Lower lobe of right lung (tissue), 2 donors: ENCODE results near the gene GALK2. TPM values are rescaled to one million over a fixed set of nuclear protein-coding genes. Genes with fewer than 3 reads are reported as not detected.

Source experiments
- ATAC-seq, 2 donors: fragments of 200-7000 bp; cut with Tn5 transposase; one replicate each; pipeline ENCODE4 v1.9.1; 2020 to 2022; ENCODE audit warnings: mild to moderate bottlenecking in 2 of 2, moderate library complexity in 2 of 2
- DNase-seq: peaks from one replicate; pipeline ENCODE4 v3.0.0-alpha.2; 2020
- H3K27ac ChIP-seq: fragments of 200-600 bp; one replicate; pipeline ENCODE4 v1.8.0; 2022
- H3K27me3 ChIP-seq: fragments of 200-600 bp; one replicate; pipeline ENCODE4 v1.8.0; 2022; ENCODE audit warnings: low read depth
- H3K36me3 ChIP-seq: fragments of 200-600 bp; one replicate; pipeline ENCODE4 v1.8.0; 2022; ENCODE audit warnings: mild to moderate bottlenecking
- H3K4me1 ChIP-seq: fragments of 200-600 bp; one replicate; pipeline ENCODE4 v1.8.0; 2022
- H3K4me3 ChIP-seq: fragments of 200-600 bp; one replicate; pipeline ENCODE4 v1.8.0; 2022; ENCODE audit warnings: mild to moderate bottlenecking
- H3K9me3 ChIP-seq: fragments of 200-600 bp; one replicate; pipeline ENCODE4 v1.8.0; 2022
- CTCF ChIP-seq: fragments of 200-600 bp; IDR thresholded peaks from one replicate; pipeline ENCODE4 v1.8.0; 2022; ENCODE audit warnings: antibody characterized with exemption, mild to moderate bottlenecking
- intact Hi-C: fragments of 100-400 bp; cut with DNase I; formaldehyde crosslinking; loops from one replicate; pipeline ENCODE4 v1.11.0; 2022
- total RNA-seq: library from RNA; stranded (reverse); fragmentation: NEBNext Ultra II Directional; extraction: Animal tissue kit (Norgen Biotek cat#: 25700); gene quantifications from one replicate; pipeline ENCODE4 v1.2.1, GENCODE V29; 2021
- donor health status: DM: no; HTN: yes; CAD: no; lungs with severe emphysema.

Gene GALK2
- total RNA-seq, 1 donor from 2014 or later, result 38.8 TPM

GRCh38 chr15:49320351-49320750 lies 150.3 kb downstream of the GALK2 start:
- no peaks in the 10 kb centered on the region for H3K27me3 ChIP-seq
- peaks cover 10% of the 10 kb centered on the region for H3K4me1 ChIP-seq
- DNase-seq, result no peak
- H3K9me3 ChIP-seq, result no peaks in the 10 kb centered on the region
- H3K4me3 ChIP-seq, result no peak overlapping the region
- TF ChIP-seq CTCF, result no peak
- peaks cover 24% of the 10 kb centered on the region for H3K36me3 ChIP-seq
- intact Hi-C loops, result no loop called here
- peak; percentile 54 for ATAC-seq
- H3K27ac ChIP-seq, result peak overlapping the region; percentile 33

DNA sequence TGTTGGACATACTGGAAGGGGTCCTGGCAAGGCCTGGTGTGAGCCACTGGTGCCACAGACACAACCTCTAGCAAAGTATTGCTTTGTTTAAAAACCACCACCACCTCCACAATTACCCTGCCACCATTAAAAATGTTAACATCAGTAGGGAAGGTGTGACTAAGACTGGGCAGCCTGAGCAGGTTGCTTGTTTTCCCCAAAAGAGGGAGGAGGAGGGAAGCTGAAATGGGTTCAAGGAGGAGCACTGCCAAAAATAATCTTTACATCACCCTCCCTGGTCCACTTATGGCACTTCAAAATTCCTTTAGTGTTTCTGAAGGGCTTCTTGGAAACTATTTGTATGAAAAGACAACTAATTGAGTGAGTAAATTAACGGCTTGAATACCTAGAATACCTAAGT lies 153.2 kb downstream of the GALK2 start:
- Histone ChIP-seq H3K27me3 (no peaks in the 10 kb centered on the region), H3K36me3 (peaks cover 24% of the 10 kb centered on the region), H3K27ac (no peak overlapping the region), H3K9me3 (no peaks in the 10 kb centered on the region), H3K4me1 (peaks cover 10% of the 10 kb centered on the region), H3K4me3 (no peak overlapping the region)
- intact Hi-C loops, result no loop called here
- DNase-seq (no peak), ATAC-seq (peak; percentile 69 to 85)
- TF ChIP-seq CTCF, result no peak

- peaks cover 14% of the 10 kb centered on the region for H3K36me3 ChIP-seq
- no peak overlapping the region for H3K4me3 ChIP-seq
- no peaks in the 10 kb centered on the region for H3K4me1 ChIP-seq
- no peak for DNase-seq
- TF ChIP-seq CTCF, result no peak
- no peaks in the 10 kb centered on the region for H3K9me3 ChIP-seq
- H3K27ac ChIP-seq, result no peak overlapping the region
- H3K27me3 ChIP-seq, result no peaks in the 10 kb centered on the region
- peak; percentile 51 to 73 for ATAC-seq
- intact Hi-C loops, result no loop called here
Observed at GRCh38 chr15:49327927-49328326, 157.9 kb downstream of the GALK2 start.

DNA sequence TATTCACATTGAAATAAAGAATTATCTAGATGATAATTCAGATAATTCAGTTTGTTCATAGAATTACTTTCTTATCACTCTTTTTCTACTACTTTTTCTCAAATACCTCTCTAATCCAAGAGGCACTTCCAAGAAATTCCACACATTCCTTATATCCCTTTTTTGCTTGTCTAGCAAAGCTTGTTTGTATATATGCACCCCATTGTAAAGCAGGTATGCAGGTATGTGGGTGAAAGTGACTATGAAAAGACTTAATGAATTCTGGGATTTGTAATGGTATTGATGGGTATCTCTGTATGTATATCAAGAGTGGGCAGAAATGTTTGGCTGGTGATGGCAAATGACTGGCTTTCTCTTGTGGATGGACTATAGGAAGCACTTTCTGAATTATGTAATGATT lies 158.9 kb downstream of the GALK2 start:
- H3K4me1 ChIP-seq, result no peaks in the 10 kb centered on the region
- no peak for ATAC-seq
- H3K27me3 ChIP-seq, result no peaks in the 10 kb centered on the region
- intact Hi-C loops, result no loop called here
- no peak overlapping the region for H3K4me3 ChIP-seq
- no peak overlapping the region for H3K27ac ChIP-seq
- no peak for TF ChIP-seq CTCF
- no peaks in the 10 kb centered on the region for H3K9me3 ChIP-seq
- H3K36me3 ChIP-seq, result peaks cover 14% of the 10 kb centered on the region
- DNase-seq, result no peak

DNA sequence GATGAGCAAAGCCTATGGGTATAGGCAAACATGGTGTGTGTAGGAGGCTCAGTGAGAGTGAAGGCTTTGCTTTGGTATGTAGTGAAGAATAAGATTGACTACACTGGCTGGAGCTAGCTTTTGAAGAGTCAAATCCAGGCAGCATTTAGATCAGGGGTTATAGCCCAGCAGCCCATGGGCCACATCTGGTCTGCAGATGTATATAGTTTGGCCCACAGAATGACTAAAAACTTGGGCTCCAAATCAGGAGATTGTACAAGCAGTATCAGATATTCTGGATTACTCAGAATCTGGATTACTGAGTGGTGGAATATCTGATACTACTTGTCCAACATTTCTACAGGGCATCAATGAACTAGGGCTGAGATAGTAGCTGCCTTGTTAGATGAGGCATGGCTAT lies 160.1 kb downstream of the GALK2 start:
- no peaks in the 10 kb centered on the region for H3K9me3 ChIP-seq
- no peaks in the 10 kb centered on the region for H3K27me3 ChIP-seq
- H3K4me1 ChIP-seq, result no peaks in the 10 kb centered on the region
- ATAC-seq (no peak), DNase-seq (no peak)
- peaks cover 14% of the 10 kb centered on the region for H3K36me3 ChIP-seq
- intact Hi-C loops, result no loop called here
- H3K4me3 ChIP-seq, result no peak overlapping the region
- no peak for TF ChIP-seq CTCF
- no peak overlapping the region for H3K27ac ChIP-seq

DNA sequence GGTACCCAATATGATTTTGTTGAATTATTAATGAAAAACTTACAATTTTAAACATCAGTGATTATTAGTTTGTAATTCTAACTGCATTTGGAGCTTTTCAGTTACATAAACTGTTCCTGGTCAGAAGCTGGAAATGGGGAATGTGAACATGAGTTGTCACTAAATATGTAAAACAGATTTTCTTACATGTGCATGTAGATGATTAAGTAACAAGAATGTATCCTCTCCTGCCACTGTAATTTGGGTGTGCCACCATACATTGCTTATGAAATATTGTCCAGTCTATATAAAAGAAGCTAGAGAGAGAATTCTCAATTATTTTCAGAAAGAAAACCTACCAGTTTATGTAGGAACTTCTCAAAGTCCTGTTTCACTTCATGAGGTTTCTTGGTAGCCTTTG lies 161.4 kb downstream of the GALK2 start:
- Histone ChIP-seq H3K4me3 (no peak overlapping the region), H3K27ac (no peak overlapping the region), H3K27me3 (no peaks in the 10 kb centered on the region), H3K4me1 (no peaks in the 10 kb centered on the region), H3K36me3 (peaks cover 17% of the 10 kb centered on the region), H3K9me3 (no peaks in the 10 kb centered on the region)
- intact Hi-C loops, result no loop called here
- TF ChIP-seq CTCF, result no peak
- DNase-seq (no peak), ATAC-seq (no peak)
